Smooth muscle cell of the coronary artery (primary cell): ENCODE data around the gene MBLAC2. TPM values are rescaled to one million over a fixed set of nuclear protein-coding genes. Genes with fewer than 3 reads are reported as not detected.

ENCODE experiments used
- total RNA-seq: library from RNA; depleted of rRNA; stranded (reverse); fragments of >200 nt; gene quantifications from 2 replicates; pipeline ENCODE4 v1.2.3, GENCODE V29; 2014; ENCODE audit warnings: low replicate concordance

MBLAC2 gene
- total RNA-seq: 2.1 and 4.4 TPM in 2 replicates

GRCh38 chr5:90474235-90475107 is at the start of gene MBLAC2, which contains the start of gene POLR3G:
MBLAC2 (minus strand) TSS chr5:90474771; CDS start chr5:90474292, 479 bp downstream.
POLR3G (plus strand) TSS chr5:90474864; CDS start chr5:90485568, 10,704 bp downstream.

DNA sequence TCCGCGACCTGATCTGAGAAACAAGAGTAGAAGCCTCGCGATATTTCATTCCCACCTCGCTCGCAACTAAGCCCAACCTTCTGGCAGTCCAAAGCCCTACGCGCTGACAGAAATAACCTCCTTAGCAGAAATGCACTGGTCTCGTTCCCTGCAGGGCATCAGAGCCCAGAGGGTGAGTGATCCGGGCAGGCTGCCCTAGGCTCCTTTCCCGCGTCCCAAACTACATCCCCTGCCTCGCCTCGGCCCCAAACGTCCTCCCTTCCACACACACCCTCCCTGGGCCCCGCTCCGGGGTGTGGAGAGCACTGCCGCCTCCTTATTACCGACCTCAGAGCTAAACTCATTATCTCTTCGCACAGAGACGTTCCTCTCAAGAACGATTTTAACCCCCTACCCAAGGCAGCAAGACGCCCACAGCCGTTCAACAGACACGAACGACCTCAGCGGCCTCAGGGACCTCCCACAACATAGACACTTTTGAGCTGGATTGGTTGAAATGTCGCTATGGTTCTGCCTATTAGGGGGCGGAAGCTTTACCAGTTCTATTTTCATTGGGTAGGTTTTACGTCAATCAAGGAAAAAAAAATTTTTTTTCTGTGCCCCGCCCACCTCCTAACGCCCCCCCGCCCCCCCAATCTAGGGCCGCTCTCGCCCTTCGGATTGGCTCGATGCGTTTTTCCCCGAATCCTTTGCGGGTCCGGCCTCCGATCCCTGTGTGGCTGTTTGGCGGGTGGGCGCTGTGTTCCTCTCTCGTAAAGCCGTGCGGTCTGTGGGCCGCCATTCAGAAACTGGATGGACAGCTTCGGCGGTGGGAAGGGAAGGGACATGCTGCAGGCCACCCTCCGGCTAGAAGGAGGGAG is 65.0 kb downstream of the MBLAC2 start, which contains the start of gene CETN3:
CETN3 (minus strand) TSS at position 439 of the 860 bp plus-strand sequence; CDS start at position 344, 95 bp downstream.

Other genes starting within 250 kb of the MBLAC2 start
- gene CETN3, start 65.0 kb downstream of the MBLAC2 start, total RNA-seq: 11.6 and 12.3 TPM in 2 replicates
- gene POLR3G, start 93 bp upstream of the MBLAC2 start, total RNA-seq: 1.9 and 2.8 TPM in 2 replicates
- 10.4 and 16.2 TPM in 2 replicates for gene LYSMD3, start 54.8 kb upstream of the MBLAC2 start, total RNA-seq
- gene ADGRV1, start 84.0 kb upstream of the MBLAC2 start, total RNA-seq: 0.08 and 0.59 TPM in 2 replicates